Measurements from ENCODE around the gene NME3. TPM values are rescaled to one million over a fixed set of nuclear protein-coding genes. Genes with fewer than 3 reads are reported as not detected.
A peak's percentile ranks its signal among the peaks of the same experiment; 100 is the strongest.

The NME3 gene
- polyA plus RNA-seq, 1 experiment, result 15.6 TPM

DNA sequence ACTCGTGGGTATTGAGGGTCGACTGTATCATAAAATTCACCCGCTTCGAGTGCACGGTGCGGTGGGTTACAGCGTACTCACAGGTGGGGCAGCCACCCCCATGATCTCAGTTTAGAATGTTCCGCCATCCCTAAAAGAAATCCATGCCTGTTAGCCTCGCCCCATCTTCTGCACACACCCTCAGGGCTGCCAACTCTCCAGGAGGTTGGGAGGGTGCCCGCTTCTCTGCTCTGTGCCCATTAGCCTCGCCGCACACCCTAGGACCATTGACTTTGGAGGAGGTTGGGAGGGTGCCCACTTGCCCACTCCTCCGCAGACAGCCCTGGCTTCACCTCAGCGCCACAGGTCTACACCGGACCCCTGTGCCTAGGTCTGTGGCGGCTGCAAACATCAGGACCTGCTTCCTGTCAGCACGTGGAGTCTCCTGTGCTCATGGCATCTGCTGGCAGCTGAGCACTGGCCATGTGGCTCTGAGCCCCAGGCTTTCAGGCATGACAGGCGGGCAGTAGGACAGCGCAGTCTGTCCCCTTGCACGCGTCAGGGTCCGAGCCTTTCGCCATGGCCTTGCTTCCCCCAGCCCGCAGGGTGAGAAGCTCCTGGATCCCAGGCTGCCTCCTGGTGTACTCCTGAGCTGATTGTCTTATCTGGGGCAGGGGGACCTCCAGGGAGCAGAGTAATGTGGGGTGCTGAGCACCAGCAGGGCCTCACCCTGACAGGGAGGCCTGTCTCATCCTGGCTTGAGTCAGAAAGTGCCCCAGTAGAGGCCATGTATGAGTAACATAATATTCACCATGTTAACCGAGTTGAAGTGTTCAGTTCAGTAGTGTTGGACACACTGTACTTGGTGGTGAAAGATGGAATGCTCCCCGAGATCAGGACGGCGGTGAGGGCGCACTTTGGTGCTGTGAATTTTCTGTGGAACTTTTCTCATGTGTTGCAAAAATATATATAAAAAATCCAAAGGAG lies 21.9 kb downstream of the NME3 start:
- Histone ChIP-seq H3K4me3 (ENCODE audit: low read depth, low read length) (no peak overlapping the region), H3K27ac (ENCODE audit: low read depth, low read length) (no peak overlapping the region), H3K27me3 (ENCODE audit: control insufficient read depth, insufficient read depth, low read length) (no peaks in the 10 kb centered on the region), H3K9me3 (ENCODE audit: control insufficient read depth, insufficient read depth, low read length) (no peaks in the 10 kb centered on the region; the same call in 1 of the 2 replicates)
- CTCF ChIA-PET, result interaction anchor here (1.6 kb wide), 1 partner anchor 26 kb away, joined by 7 read pairs; no protein-coding TSS in a partner anchor
- TF ChIP-seq, protein P1, sequence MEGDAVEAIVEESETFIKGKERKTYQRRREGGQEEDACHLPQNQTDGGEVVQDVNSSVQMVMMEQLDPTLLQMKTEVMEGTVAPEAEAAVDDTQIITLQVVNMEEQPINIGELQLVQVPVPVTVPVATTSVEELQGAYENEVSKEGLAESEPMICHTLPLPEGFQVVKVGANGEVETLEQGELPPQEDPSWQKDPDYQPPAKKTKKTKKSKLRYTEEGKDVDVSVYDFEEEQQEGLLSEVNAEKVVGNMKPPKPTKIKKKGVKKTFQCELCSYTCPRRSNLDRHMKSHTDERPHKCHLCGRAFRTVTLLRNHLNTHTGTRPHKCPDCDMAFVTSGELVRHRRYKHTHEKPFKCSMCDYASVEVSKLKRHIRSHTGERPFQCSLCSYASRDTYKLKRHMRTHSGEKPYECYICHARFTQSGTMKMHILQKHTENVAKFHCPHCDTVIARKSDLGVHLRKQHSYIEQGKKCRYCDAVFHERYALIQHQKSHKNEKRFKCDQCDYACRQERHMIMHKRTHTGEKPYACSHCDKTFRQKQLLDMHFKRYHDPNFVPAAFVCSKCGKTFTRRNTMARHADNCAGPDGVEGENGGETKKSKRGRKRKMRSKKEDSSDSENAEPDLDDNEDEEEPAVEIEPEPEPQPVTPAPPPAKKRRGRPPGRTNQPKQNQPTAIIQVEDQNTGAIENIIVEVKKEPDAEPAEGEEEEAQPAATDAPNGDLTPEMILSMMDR (IDR thresholded peaks at IDR 0.05; ENCODE audit: low read depth, low read length), result no peak
- no peak for DNase-seq (ENCODE audit: low read depth, low spot score)
- POLR2A ChIA-PET, result no interaction called here

- no peaks in the 10 kb centered on the region; the same call in 1 of the 2 replicates for H3K9me3 ChIP-seq (ENCODE audit: control insufficient read depth, insufficient read depth, low read length)
- H3K27ac ChIP-seq (ENCODE audit: low read depth, low read length), result no peak overlapping the region
- DNase-seq (ENCODE audit: low read depth, low spot score), result no peak
- ChIA-PET POLR2A (no interaction called here), CTCF (no interaction called here)
- H3K4me3 ChIP-seq (ENCODE audit: low read depth, low read length), result no peak overlapping the region
- TF ChIP-seq, protein P1 (IDR thresholded peaks at IDR 0.05; ENCODE audit: low read depth, low read length), result no peak
- H3K27me3 ChIP-seq (ENCODE audit: control insufficient read depth, insufficient read depth, low read length), result no peaks in the 10 kb centered on the region
Measured at GRCh38 chr16:1747934-1748333, 23.4 kb downstream of the NME3 start.

GRCh38 chr16:1746693-1747195 lies 24.6 kb downstream of the NME3 start:
- POLR2A ChIA-PET, result interaction anchor here (1.2 kb wide), 1 partner anchor 26 kb away, joined by 5 read pairs; the partner anchor contains the start of genes EME2 and MRPS34
- TF ChIP-seq, protein P1 (IDR thresholded peaks at IDR 0.05; ENCODE audit: low read depth, low read length), result no peak
- CTCF ChIA-PET, result no interaction called here
- Histone ChIP-seq H3K27ac (ENCODE audit: low read depth, low read length) (peak overlapping the region; percentile 94), H3K4me3 (ENCODE audit: low read depth, low read length) (no peak overlapping the region), H3K27me3 (ENCODE audit: control insufficient read depth, insufficient read depth, low read length) (no peaks in the 10 kb centered on the region), H3K9me3 (ENCODE audit: control insufficient read depth, insufficient read depth, low read length) (no peaks in the 10 kb centered on the region; the same call in 1 of the 2 replicates)
- no peak for DNase-seq (ENCODE audit: low read depth, low spot score)

DNA sequence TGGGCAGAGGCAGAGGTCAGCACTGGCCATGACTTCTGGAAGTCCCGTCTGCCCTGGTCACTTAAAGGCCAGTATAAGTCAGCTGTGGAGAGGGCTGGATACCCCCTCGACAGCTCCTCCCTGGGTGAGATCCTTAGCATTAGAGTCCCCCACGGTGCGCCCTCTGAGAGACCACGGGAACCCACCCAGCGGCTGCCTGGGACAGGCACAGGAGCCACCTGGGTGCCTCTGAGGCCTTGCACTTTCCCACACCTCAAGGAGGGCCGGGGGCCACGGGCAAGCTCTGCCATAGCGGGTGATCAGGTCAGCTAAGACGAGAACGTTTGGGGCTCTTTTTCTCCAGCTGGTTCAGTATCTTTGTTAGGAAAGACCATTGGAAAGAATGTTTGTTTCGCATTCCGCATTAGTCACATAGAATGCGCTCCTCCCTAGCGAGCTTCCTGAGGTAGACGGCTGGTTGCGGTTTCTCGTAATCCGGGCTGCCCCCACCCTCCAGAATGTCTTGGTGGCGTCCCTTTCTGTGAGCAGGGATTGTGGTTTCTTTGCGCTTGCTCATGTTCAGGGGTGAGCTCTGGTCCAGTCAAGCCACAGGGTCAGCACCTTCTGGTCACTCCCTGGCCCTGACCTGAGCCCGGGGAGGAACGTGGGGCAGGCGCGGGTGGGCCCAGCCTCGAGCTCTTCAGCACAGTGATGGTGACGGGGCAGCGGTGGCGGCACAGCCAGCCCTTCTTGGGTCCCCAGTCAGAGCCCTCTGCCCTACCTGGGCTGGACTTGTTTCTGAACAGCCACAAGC lies 25.2 kb downstream of the NME3 start:
- no peaks in the 10 kb centered on the region; the same call in 1 of the 2 replicates for H3K9me3 ChIP-seq (ENCODE audit: control insufficient read depth, insufficient read depth, low read length)
- DNase-seq (ENCODE audit: low read depth, low spot score), result peak; percentile 33
- CTCF ChIA-PET, result interaction anchor here (1.0 kb wide), 1 partner anchor 41 kb away, joined by 3 read pairs; the partner anchor contains the start of gene MAPK8IP3
- H3K27me3 ChIP-seq (ENCODE audit: control insufficient read depth, insufficient read depth, low read length), result no peaks in the 10 kb centered on the region
- POLR2A ChIA-PET, result interaction anchor here (1.1 to 1.2 kb wide), 2 partner anchors 27 to 40 kb away, joined by 4 to 5 read pairs; partner anchors contain the start of genes EME2, MAPK8IP3 and MRPS34
- H3K4me3 ChIP-seq (ENCODE audit: low read depth, low read length), result no peak overlapping the region
- peak overlapping the region; percentile 94 for H3K27ac ChIP-seq (ENCODE audit: low read depth, low read length)
- TF ChIP-seq, protein P1 (IDR thresholded peaks at IDR 0.05; ENCODE audit: low read depth, low read length), result no peak

Data from AG04450 (cell line).